Right atrium auricular region (tissue), 2 donors: Measurements from ENCODE around the gene FANK1. TPM values are rescaled to one million over a fixed set of nuclear protein-coding genes. Genes with fewer than 3 reads are reported as not detected.

Experiments
- DNase-seq: peaks from one replicate; pipeline ENCODE4 v3.0.0-alpha.2; 2019; ENCODE audit warnings: low spot score
- H3K27ac ChIP-seq, 2 donors: fragments of 200-600 bp; sonication (generic); 1 replicate in 1 of 2; 2 replicates in 1 of 2; pipeline ENCODE4 v1.5.1; 2016 to 2019
- H3K27me3 ChIP-seq, 2 donors: fragments of 200-600 bp; sonication (generic); one replicate each; pipeline versions ENCODE4 v1.5.1 to v1.6.0; 2017 to 2019
- H3K36me3 ChIP-seq: fragments of 200-600 bp; sonication (generic); one replicate; pipeline ENCODE4 v1.5.1; 2016
- H3K4me1 ChIP-seq, 2 donors: fragments of 200-600 bp; sonication (generic); one replicate each; pipeline versions ENCODE4 v1.5.1 to v1.6.0; 2017 to 2019
- H3K4me3 ChIP-seq, 2 donors: fragments of 200-600 bp; sonication (generic); 1 replicate in 1 of 2; 2 replicates in 1 of 2; pipeline ENCODE4 v1.5.1; 2017 to 2019; ENCODE audit warnings: mild to moderate bottlenecking in 1 of 2, moderate library complexity in 1 of 2
- H3K9me3 ChIP-seq, 2 donors: fragments of 200-600 bp; sonication (generic); one replicate each; pipeline ENCODE4 v1.5.1; 2019
- total RNA-seq, 2 donors: library from RNA; depleted of rRNA; stranded (reverse); fragments of >200 nt; gene quantifications; one replicate each; pipeline ENCODE4 v1.1.0, GENCODE V29; 2016
- TF ChIP-seq, protein P1 (sequence below), 2 donors: fragments of 200-600 bp; sonication (generic); IDR thresholded peaks; one replicate each; pipeline ENCODE4 v1.5.1; 2019; ENCODE audit warnings: antibody characterized with exemption in 2 of 2

FANK1 gene
- total RNA-seq, 2 donors from 2014 or later: 0.44 to 0.67 TPM

DNA sequence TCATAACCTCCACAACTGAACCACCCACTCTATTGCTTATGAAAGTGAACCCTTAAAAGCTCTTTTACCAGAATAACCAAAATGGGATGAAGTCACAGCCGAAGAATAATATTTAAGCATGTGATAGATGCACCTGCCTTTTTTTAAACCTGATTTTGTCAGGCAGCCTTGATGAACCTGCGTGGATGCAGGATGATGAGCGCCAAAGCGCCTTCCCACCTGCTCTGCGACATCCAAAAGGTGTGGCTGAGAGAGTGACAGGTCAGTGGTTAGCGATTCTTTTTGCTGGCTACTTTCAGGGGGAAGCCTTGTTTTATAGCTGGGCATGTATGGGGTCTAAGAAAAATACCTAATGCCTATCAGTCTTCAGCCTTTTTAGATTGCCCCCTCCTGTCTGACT, 157.8 kb downstream of the FANK1 start:
- Histone ChIP-seq H3K4me1 (peaks cover 0 to 7% of the 10 kb centered on the region in 2 donors), H3K36me3 (no peaks in the 10 kb centered on the region), H3K4me3 (no peak overlapping the region), H3K27me3 (no peaks in the 10 kb centered on the region), H3K9me3 (no peaks in the 10 kb centered on the region), H3K27ac (no peak overlapping the region)
- TF ChIP-seq, protein P1, sequence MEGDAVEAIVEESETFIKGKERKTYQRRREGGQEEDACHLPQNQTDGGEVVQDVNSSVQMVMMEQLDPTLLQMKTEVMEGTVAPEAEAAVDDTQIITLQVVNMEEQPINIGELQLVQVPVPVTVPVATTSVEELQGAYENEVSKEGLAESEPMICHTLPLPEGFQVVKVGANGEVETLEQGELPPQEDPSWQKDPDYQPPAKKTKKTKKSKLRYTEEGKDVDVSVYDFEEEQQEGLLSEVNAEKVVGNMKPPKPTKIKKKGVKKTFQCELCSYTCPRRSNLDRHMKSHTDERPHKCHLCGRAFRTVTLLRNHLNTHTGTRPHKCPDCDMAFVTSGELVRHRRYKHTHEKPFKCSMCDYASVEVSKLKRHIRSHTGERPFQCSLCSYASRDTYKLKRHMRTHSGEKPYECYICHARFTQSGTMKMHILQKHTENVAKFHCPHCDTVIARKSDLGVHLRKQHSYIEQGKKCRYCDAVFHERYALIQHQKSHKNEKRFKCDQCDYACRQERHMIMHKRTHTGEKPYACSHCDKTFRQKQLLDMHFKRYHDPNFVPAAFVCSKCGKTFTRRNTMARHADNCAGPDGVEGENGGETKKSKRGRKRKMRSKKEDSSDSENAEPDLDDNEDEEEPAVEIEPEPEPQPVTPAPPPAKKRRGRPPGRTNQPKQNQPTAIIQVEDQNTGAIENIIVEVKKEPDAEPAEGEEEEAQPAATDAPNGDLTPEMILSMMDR (IDR thresholded peaks at IDR 0.05): no peak
- no peak for DNase-seq

DNA sequence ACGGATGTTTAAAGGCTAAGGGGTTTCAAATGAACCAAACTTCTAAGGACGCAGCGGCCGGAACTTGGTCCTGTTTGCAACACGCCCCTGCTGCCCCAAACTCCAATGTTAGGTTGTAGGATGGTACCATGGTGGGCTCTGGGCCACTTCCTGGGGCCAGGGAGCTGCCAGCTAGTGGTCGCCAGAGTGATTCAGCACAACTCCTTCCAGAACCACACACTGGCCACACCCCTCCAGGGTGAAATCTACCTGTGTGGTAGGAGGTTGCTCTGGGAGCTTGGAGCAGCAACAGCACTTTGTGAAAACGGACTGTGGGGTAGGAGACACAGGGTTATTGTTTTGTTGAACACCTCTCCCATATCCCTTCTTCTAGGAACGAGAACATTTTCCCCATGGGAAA, 161.1 kb downstream of the FANK1 start:
- Histone ChIP-seq H3K4me1 (peaks cover 0 to 15% of the 10 kb centered on the region in 2 donors), H3K27ac (no peak overlapping the region), H3K9me3 (no peaks in the 10 kb centered on the region), H3K36me3 (no peaks in the 10 kb centered on the region), H3K4me3 (no peak overlapping the region), H3K27me3 (no peaks in the 10 kb centered on the region)
- DNase-seq: no peak
- TF ChIP-seq, protein P1 (IDR thresholded peaks at IDR 0.05): no peak

DNA sequence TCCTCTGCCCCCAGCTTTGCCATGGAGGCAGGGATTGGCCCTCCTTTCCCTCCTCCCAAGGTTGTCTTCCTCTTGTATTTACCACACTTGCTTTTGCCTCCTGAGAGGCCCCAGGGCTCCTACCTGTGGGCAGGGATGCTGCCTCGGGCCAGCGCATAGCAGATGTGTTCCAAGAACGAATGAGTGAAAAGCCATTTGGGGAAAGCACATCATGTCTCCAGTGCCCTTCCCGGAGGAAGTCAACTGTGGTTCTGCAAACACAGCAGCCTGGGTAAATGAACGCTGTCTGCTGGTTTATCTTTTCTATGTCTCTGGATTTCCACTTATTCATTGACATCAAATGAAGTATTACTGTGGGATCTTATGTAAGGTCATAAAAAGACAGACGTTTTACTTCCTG, 161.7 kb downstream of the FANK1 start:
- DNase-seq: no peak
- H3K9me3 ChIP-seq: no peaks in the 10 kb centered on the region
- no peak overlapping the region for H3K4me3 ChIP-seq
- TF ChIP-seq, protein P1 (IDR thresholded peaks at IDR 0.05): no peak
- H3K36me3 ChIP-seq: no peaks in the 10 kb centered on the region
- H3K27ac ChIP-seq: no peak overlapping the region
- peaks cover 0 to 19% of the 10 kb centered on the region in 2 donors for H3K4me1 ChIP-seq
- H3K27me3 ChIP-seq: no peaks in the 10 kb centered on the region

DNA sequence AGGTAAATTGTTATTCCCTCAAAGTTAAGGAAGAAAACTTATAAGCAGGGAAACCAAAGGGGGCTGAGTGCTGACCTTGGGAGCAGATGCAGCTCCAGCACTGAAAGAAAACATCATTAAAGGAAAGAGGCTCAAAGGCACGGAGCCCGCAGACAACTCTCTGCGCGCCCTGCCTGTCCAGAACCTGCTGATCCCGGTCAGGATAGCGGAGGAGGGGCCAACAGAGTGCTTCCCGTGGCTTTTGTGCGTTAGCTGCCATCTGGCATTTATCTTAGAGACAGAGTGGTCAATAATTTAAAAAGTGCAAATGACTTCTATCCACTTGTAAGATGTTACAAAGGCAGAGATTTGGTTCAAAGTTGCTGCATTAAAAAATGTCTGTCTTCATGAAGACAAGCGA, 162.1 kb downstream of the FANK1 start:
- no peak for DNase-seq
- TF ChIP-seq, protein P1 (IDR thresholded peaks at IDR 0.05): no peak
- H3K4me1 ChIP-seq: peaks cover 0 to 23% of the 10 kb centered on the region in 2 donors
- no peaks in the 10 kb centered on the region for H3K36me3 ChIP-seq
- no peak overlapping the region for H3K27ac ChIP-seq
- H3K27me3 ChIP-seq: no peaks in the 10 kb centered on the region
- H3K4me3 ChIP-seq: no peak overlapping the region
- no peaks in the 10 kb centered on the region for H3K9me3 ChIP-seq

Other genes starting within 250 kb of the FANK1 start
- not detected for gene TEX36, start 213.4 kb upstream of the FANK1 start, total RNA-seq
- 10 to 100 TPM; 11.4 to 11.5 TPM for gene EDRF1, start 176.9 kb upstream of the FANK1 start, total RNA-seq
- gene MMP21, start 120.7 kb upstream of the FANK1 start, total RNA-seq: under 1 TPM; 0.28 to 0.67 TPM
- gene UROS, start 73.3 kb upstream of the FANK1 start, total RNA-seq: 10 to 100 TPM; 54.1 to 81.0 TPM
- gene BCCIP, start 73.0 kb upstream of the FANK1 start, total RNA-seq: 10 to 100 TPM; 34.1 to 37.3 TPM
- gene DHX32, start 15.3 kb upstream of the FANK1 start, total RNA-seq: 10 to 100 TPM; 25.1 to 44.5 TPM